Fibroblast of mammary gland (primary cell): ENCODE data around the gene ATP1A2.

Experiments
- DNase-seq: peaks from one replicate; pipeline ENCODE4 v3.0.0-alpha.2; 2010; ENCODE audit warnings: low read depth
- H3K4me3 ChIP-seq: 2 replicates; pipeline ENCODE4 v1.5.1; 2011; ENCODE audit warnings: low read depth, mild to moderate bottlenecking, low read length, moderate library complexity; ENCODE audit not compliant: control insufficient read depth
- TF ChIP-seq, protein P1 (sequence below): conservative IDR thresholded peaks from 2 replicates; pipeline ENCODE4 v1.5.1; 2011; ENCODE audit warnings: low read depth, low read length, inconsistent platforms; ENCODE audit not compliant: control insufficient read depth, insufficient read depth

The ATP1A2 gene

DNA sequence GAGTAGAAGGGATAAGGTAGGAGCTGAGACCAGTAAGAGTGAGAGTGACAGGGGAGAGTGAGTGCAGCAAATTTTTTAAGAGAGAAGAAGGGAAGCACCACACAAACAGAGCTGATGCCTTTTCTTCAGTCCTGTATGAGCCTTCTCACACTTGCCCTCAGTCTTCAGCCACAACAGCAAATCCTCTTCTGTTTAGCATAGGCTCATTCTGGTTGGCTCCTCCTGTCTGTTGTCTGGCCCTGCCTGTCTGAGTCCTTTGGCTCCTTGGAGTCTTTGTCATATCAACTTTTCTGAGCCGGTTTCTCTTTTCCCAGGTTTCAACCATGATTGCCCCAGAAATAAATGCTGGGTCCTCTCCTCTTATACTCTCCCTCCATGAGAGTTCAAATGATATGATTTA is 62.1 kb downstream of the ATP1A2 start:
- H3K4me3 ChIP-seq, result no peak overlapping the region
- TF ChIP-seq, protein P1, sequence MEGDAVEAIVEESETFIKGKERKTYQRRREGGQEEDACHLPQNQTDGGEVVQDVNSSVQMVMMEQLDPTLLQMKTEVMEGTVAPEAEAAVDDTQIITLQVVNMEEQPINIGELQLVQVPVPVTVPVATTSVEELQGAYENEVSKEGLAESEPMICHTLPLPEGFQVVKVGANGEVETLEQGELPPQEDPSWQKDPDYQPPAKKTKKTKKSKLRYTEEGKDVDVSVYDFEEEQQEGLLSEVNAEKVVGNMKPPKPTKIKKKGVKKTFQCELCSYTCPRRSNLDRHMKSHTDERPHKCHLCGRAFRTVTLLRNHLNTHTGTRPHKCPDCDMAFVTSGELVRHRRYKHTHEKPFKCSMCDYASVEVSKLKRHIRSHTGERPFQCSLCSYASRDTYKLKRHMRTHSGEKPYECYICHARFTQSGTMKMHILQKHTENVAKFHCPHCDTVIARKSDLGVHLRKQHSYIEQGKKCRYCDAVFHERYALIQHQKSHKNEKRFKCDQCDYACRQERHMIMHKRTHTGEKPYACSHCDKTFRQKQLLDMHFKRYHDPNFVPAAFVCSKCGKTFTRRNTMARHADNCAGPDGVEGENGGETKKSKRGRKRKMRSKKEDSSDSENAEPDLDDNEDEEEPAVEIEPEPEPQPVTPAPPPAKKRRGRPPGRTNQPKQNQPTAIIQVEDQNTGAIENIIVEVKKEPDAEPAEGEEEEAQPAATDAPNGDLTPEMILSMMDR, result no peak
- no peak for DNase-seq

DNA sequence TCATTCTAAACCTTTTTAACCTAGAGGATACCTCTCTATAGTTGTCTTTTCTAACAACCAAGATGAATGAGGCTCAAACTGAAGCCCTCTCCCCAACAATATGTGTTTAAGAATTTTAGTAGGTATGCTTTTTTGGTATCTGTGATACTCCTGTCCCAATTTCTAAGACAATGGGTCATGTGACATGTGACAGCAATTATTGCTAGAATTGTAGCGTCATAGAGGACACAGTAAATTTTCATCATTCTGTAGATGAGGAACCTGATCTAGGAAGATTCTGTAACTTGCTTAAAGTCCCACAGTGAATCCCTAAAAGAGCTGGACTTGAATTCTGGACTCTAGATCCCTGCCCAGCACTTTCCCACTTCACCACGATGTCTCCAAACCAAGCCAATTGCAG is 63.2 kb downstream of the ATP1A2 start:
- H3K4me3 ChIP-seq, result no peak overlapping the region
- TF ChIP-seq, protein P1, result no peak
- DNase-seq, result no peak

DNA sequence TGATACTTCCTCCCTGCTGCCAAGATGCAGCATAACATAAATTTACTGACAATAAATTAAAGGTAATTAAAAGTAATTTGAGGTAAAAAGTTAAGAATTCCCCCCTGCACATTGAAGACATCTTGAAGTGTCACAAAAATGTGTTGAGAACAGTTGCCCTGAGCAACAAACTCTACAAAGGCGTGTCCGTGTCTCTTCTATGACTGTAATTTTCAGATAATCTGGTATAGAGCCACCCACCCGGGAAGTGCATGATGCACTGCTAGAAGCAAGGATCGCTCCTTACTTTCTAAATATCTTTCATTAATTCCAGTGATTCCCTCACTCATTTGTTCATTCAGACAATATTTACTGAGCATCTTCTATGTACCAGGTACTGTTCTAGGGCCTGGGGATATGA is 63.8 kb downstream of the ATP1A2 start:
- H3K4me3 ChIP-seq, result no peak overlapping the region
- no peak for DNase-seq
- TF ChIP-seq, protein P1, result no peak

DNA sequence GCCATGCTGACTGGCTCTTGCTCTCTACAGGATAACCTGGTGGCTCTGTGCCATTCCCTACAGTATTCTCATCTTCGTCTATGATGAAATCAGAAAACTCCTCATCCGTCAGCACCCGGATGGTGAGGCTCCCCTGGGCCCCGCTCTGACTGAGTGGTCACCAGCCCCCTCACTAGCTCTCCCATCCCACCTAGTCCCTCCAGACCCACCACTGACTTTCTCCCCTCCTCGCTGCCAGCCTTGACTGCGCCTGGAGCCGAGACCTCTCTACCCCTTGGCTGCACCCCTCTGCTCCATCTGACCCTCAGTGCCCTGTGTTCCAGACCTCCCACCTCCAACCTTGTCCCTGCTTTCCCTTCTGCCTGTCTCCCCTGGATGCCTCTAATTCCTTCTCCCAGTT is 70.7 kb downstream of the ATP1A2 start:
- H3K4me3 ChIP-seq, result no peak overlapping the region
- no peak for DNase-seq
- TF ChIP-seq, protein P1, result no peak

DNA sequence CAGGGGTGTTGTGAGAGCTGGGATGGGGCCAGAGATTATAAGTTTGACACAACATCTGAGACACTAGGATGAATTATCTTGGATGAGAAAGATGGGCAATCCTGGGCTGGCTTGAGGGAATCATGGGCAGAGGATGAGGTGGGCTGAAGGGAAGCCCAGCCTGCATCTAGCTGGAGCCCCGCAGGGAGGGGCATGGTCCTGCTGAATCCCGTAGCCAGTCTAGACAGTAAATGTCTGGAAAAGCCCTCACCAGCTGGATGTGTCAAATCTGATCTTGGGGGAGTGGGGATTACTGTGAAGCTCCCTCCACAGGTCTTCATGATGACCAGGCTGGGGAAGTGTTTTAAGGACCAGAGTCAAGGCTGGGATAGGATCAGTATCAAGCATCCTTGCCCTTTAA is 71.2 kb downstream of the ATP1A2 start:
- TF ChIP-seq, protein P1, result no peak
- no peak for DNase-seq
- H3K4me3 ChIP-seq, result no peak overlapping the region

DNA sequence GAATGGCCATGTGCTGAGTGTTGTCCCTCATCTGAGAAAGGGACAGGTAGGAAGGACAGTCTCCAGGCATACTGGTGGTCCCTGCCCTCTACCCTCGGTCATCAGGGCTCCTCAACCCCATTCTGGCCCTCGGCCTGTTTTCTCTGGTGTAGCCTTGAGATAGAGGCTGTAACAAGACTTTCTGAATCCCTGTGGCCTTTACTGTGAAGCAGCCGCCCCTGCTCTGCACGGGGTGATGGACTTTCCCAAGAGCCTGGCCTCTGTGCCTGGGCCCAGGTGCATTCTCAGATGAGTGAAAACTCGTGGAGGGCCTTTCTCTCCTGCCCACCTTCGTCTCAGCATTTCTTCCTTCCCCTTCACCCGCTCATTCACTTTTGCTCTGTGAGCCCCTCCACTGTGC is 71.8 kb downstream of the ATP1A2 start:
- TF ChIP-seq, protein P1, result no peak
- DNase-seq, result no peak
- H3K4me3 ChIP-seq, result no peak overlapping the region

DNA sequence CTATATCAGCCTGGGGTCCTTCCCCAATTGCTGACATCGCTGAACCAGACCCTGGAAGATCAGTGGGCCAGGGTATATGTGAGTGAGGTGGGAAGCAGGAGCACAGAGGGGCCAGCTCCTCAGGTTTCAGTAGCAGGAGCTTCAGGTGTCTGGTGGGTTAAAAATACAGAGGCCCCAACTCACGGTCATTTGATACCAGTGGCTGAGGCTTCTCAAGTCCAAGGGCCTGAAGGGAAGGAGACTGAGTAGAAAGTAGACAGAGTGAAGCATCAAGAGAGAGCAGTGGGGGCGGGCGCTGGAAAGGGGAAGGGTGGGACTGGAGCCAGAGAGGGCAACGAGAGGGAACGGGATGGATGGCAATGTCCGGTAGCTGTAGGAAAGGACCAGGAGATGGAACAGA is 72.8 kb downstream of the ATP1A2 start:
- no peak for DNase-seq
- no peak overlapping the region for H3K4me3 ChIP-seq
- TF ChIP-seq, protein P1, result no peak
